Measurements from ENCODE around the gene SOCS3. TPM values are rescaled to one million over a fixed set of nuclear protein-coding genes. Genes with fewer than 3 reads are reported as not detected.
A peak's percentile ranks its signal among the peaks of the same experiment; 100 is the strongest.

Gene SOCS3
- total RNA-seq, 1 donor from 2014 or later, result 3.1 TPM

DNA sequence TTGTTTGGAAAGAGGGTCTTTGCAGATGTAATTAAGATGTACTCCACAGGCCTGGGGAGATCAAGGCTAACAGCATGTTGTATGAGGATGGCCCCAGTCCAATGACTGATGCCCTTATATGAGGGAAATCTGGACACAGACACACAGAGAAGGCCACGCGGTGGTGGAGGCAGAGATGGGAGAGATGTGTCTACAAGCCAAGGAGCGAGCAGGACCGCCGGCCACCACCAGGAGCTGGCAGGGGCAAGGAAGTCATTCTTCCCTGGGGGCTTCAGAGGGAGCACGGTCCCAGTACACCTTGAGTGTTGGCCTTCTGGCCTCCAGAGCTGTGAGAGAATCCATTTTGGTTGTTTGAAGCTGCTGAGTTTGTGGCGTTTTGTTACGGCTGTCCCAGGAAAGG, 14.7 kb downstream of the SOCS3 start:
- no peak for TF ChIP-seq CTCF (IDR thresholded peaks at IDR 0.05; ENCODE audit: partially characterized antibody, unreplicated experiment)
- Mint-ChIP-seq H3K4me3 (ENCODE audit: unreplicated experiment) (no peak overlapping the region), H3K27ac (ENCODE audit: unreplicated experiment) (no peak overlapping the region), H3K9me3 (ENCODE audit: unreplicated experiment) (peaks cover 2% of the 10 kb centered on the region), H3K36me3 (ENCODE audit: unreplicated experiment) (no peaks in the 10 kb centered on the region), H3K4me1 (ENCODE audit: low read depth, unreplicated experiment) (peaks cover 3% of the 10 kb centered on the region), H3K27me3 (ENCODE audit: unreplicated experiment) (peaks cover 2% of the 10 kb centered on the region)
- no peak for DNase-seq

GRCh38 chr17:78344666-78345065, 15.2 kb downstream of the SOCS3 start:
- peaks cover 2% of the 10 kb centered on the region for H3K27me3 Mint-ChIP-seq (ENCODE audit: unreplicated experiment)
- TF ChIP-seq CTCF (IDR thresholded peaks at IDR 0.05; ENCODE audit: partially characterized antibody, unreplicated experiment), result no peak
- no peak for DNase-seq
- peaks cover 2% of the 10 kb centered on the region for H3K9me3 Mint-ChIP-seq (ENCODE audit: unreplicated experiment)
- peaks cover 3% of the 10 kb centered on the region for H3K4me1 Mint-ChIP-seq (ENCODE audit: low read depth, unreplicated experiment)
- H3K36me3 Mint-ChIP-seq (ENCODE audit: unreplicated experiment), result no peaks in the 10 kb centered on the region
- H3K27ac Mint-ChIP-seq (ENCODE audit: unreplicated experiment), result no peak overlapping the region
- H3K4me3 Mint-ChIP-seq (ENCODE audit: unreplicated experiment), result no peak overlapping the region

DNA sequence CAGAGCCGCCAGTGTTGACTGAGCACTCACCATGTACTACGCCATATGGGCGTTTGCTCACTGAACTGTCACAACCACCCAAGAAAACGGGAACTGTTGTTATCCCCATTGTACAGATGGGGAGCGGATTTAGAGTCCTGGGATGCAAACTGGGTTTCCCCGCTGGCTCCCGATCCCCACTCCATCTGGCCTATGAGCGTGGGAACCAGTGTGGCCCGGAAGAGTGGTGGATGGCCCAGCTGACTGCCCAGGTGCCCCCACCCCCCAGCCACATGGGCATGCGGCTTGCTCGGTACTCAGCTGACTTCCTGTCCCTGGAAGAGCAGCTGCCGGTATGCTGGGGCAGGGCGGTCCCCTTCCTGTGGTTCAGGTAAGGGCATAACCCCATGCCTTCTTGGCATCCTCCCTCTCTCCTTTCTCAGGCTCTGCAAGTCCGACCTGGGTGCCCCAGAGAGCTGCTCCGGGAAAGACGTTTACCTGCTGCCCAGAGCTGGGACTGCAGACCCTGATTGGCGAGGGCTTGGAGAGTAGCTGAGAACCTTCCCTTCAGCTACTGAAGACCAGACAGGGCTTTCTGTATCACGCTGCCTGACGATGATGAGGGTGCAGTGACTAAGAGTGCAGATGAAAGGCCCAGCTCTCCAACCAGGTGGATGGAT, 16.2 kb downstream of the SOCS3 start:
- TF ChIP-seq CTCF (IDR thresholded peaks at IDR 0.05; ENCODE audit: partially characterized antibody, unreplicated experiment), result no peak
- Mint-ChIP-seq H3K4me3 (ENCODE audit: unreplicated experiment) (no peak overlapping the region), H3K9me3 (ENCODE audit: unreplicated experiment) (peaks cover 2% of the 10 kb centered on the region), H3K4me1 (ENCODE audit: low read depth, unreplicated experiment) (peaks cover 3% of the 10 kb centered on the region), H3K27ac (ENCODE audit: unreplicated experiment) (no peak overlapping the region), H3K27me3 (ENCODE audit: unreplicated experiment) (peaks cover 2% of the 10 kb centered on the region), H3K36me3 (ENCODE audit: unreplicated experiment) (no peaks in the 10 kb centered on the region)
- no peak for DNase-seq

DNA sequence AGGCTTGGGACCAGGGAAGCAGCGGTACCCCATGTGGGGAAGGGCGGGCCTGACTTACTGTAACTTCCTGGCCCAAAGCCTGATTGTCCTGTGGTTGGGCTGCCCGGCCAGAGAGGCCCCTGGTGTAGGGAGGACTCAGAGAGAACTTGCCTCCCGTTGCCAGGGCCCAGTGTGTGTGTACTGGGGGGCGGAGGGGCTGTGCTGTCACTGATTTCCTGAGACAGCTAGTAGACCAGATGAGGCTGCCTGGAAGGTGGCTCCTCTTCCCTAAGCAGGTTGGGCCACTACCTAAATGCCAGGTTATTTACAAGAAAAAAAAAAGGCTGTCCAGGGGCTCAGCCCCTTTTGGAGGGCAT, 16.7 kb downstream of the SOCS3 start:
- peaks cover 2% of the 10 kb centered on the region for H3K9me3 Mint-ChIP-seq (ENCODE audit: unreplicated experiment)
- H3K27me3 Mint-ChIP-seq (ENCODE audit: unreplicated experiment), result peaks cover 2% of the 10 kb centered on the region
- DNase-seq, result no peak
- no peaks in the 10 kb centered on the region for H3K36me3 Mint-ChIP-seq (ENCODE audit: unreplicated experiment)
- no peak for TF ChIP-seq CTCF (IDR thresholded peaks at IDR 0.05; ENCODE audit: partially characterized antibody, unreplicated experiment)
- peaks cover 3% of the 10 kb centered on the region for H3K4me1 Mint-ChIP-seq (ENCODE audit: low read depth, unreplicated experiment)
- no peak overlapping the region for H3K27ac Mint-ChIP-seq (ENCODE audit: unreplicated experiment)
- H3K4me3 Mint-ChIP-seq (ENCODE audit: unreplicated experiment), result no peak overlapping the region

GRCh38 chr17:78342449-78343186, 17.3 kb downstream of the SOCS3 start:
- Mint-ChIP-seq H3K27ac (ENCODE audit: unreplicated experiment) (no peak overlapping the region), H3K36me3 (ENCODE audit: unreplicated experiment) (no peaks in the 10 kb centered on the region), H3K4me3 (ENCODE audit: unreplicated experiment) (peak overlapping the region; percentile 7), H3K27me3 (ENCODE audit: unreplicated experiment) (peaks cover 2% of the 10 kb centered on the region), H3K4me1 (ENCODE audit: low read depth, unreplicated experiment) (peaks cover 3% of the 10 kb centered on the region), H3K9me3 (ENCODE audit: unreplicated experiment) (peaks cover 2% of the 10 kb centered on the region)
- TF ChIP-seq CTCF (IDR thresholded peaks at IDR 0.05; ENCODE audit: partially characterized antibody, unreplicated experiment), result no peak
- DNase-seq, result no peak
